ENCODE results near the gene LYST.

DNA sequence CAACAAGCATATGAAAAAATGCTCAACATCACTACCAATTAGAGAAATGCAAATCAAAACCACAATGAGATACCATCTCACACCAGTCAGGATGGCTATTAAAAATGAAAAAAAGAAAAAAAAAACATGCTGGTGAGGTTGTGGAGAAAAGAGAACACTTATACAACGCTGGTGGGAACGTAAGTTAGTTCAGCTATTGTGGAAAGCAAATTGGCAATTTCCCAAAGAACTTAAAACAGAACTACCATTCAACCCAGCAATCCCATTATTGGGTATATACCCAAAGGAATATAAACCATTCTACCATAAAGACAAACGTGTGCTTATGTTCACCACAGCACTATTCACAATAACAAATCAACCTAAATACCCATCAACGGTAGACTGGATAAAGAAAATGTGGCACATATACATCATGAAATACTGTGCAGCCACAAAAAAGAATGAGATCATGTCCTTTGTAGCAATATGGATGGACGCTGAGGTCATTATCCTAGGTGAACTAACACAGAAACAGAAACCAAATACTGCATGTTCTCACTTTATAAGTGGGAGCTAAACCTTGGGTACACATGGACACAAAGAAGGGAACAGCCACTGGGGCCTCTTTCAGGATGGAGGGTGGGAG, 49.5 kb downstream of the LYST start:
- TF ChIP-seq, protein P1, sequence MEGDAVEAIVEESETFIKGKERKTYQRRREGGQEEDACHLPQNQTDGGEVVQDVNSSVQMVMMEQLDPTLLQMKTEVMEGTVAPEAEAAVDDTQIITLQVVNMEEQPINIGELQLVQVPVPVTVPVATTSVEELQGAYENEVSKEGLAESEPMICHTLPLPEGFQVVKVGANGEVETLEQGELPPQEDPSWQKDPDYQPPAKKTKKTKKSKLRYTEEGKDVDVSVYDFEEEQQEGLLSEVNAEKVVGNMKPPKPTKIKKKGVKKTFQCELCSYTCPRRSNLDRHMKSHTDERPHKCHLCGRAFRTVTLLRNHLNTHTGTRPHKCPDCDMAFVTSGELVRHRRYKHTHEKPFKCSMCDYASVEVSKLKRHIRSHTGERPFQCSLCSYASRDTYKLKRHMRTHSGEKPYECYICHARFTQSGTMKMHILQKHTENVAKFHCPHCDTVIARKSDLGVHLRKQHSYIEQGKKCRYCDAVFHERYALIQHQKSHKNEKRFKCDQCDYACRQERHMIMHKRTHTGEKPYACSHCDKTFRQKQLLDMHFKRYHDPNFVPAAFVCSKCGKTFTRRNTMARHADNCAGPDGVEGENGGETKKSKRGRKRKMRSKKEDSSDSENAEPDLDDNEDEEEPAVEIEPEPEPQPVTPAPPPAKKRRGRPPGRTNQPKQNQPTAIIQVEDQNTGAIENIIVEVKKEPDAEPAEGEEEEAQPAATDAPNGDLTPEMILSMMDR (IDR thresholded peaks at IDR 0.05), result no peak
- TF ChIP-seq POLR2A (IDR thresholded peaks at IDR 0.05), result no peak
